Measurements from ENCODE around the gene ADARB1.

The ADARB1 gene

GRCh38 chr21:45040739-45041138, 33.6 kb upstream of the ADARB1 start:
- H3K27me3 ChIP-seq (replicated peaks; ENCODE audit: control insufficient read depth, insufficient read depth, low read length): no peaks in the 10 kb centered on the region
- peak overlapping the region; percentile 89 for H3K9ac ChIP-seq (ENCODE audit: low read length)
- peaks cover 22% of the 10 kb centered on the region for H3K9me3 ChIP-seq (ENCODE audit: control insufficient read depth, low read length)
- H3K4me3 ChIP-seq (ENCODE audit: low read length): peak overlapping the region; percentile 60
- peaks cover 32% of the 10 kb centered on the region for H3K4me1 ChIP-seq (ENCODE audit: control insufficient read depth, insufficient read depth, low read length)
- no peak for DNase-seq (ENCODE audit: low read depth)
- no peaks in the 10 kb centered on the region for H3K36me3 ChIP-seq (ENCODE audit: control insufficient read depth, insufficient read depth, low read length, severe bottlenecking)

- H3K4me3 ChIP-seq (ENCODE audit: low read length): peak overlapping the region; percentile 66
- H3K36me3 ChIP-seq (ENCODE audit: control insufficient read depth, insufficient read depth, low read length, severe bottlenecking): no peaks in the 10 kb centered on the region
- H3K27me3 ChIP-seq (replicated peaks; ENCODE audit: control insufficient read depth, insufficient read depth, low read length): peaks cover 3% of the 10 kb centered on the region
- peaks cover 32% of the 10 kb centered on the region for H3K4me1 ChIP-seq (ENCODE audit: control insufficient read depth, insufficient read depth, low read length)
- H3K9ac ChIP-seq (ENCODE audit: low read length): peak overlapping the region; percentile 89
- H3K9me3 ChIP-seq (ENCODE audit: control insufficient read depth, low read length): peaks cover 23% of the 10 kb centered on the region
- DNase-seq (ENCODE audit: low read depth): peak; percentile 98
Observed at GRCh38 chr21:45041351-45041805, 33.0 kb upstream of the ADARB1 start.

- no peak for DNase-seq (ENCODE audit: low read depth)
- H3K9me3 ChIP-seq (ENCODE audit: control insufficient read depth, low read length): peaks cover 22% of the 10 kb centered on the region
- H3K27me3 ChIP-seq (replicated peaks; ENCODE audit: control insufficient read depth, insufficient read depth, low read length): peaks cover 4% of the 10 kb centered on the region
- H3K9ac ChIP-seq (ENCODE audit: low read length): peak overlapping the region; percentile 80
- no peaks in the 10 kb centered on the region for H3K36me3 ChIP-seq (ENCODE audit: control insufficient read depth, insufficient read depth, low read length, severe bottlenecking)
- peaks cover 32% of the 10 kb centered on the region for H3K4me1 ChIP-seq (ENCODE audit: control insufficient read depth, insufficient read depth, low read length)
- H3K4me3 ChIP-seq (ENCODE audit: low read length): peak overlapping the region; percentile 66
Observed at GRCh38 chr21:45041984-45042663, 32.3 kb upstream of the ADARB1 start.

GRCh38 chr21:45042664-45043161, 31.7 kb upstream of the ADARB1 start:
- peaks cover 25% of the 10 kb centered on the region for H3K9me3 ChIP-seq (ENCODE audit: control insufficient read depth, low read length)
- no peaks in the 10 kb centered on the region for H3K36me3 ChIP-seq (ENCODE audit: control insufficient read depth, insufficient read depth, low read length, severe bottlenecking)
- no peak for DNase-seq (ENCODE audit: low read depth)
- no peak overlapping the region for H3K4me3 ChIP-seq (ENCODE audit: low read length)
- H3K27me3 ChIP-seq (replicated peaks; ENCODE audit: control insufficient read depth, insufficient read depth, low read length): peaks cover 4% of the 10 kb centered on the region
- peaks cover 32% of the 10 kb centered on the region for H3K4me1 ChIP-seq (ENCODE audit: control insufficient read depth, insufficient read depth, low read length)
- no peak overlapping the region for H3K9ac ChIP-seq (ENCODE audit: low read length)

- no peak overlapping the region for H3K9ac ChIP-seq (ENCODE audit: low read length)
- H3K36me3 ChIP-seq (ENCODE audit: control insufficient read depth, insufficient read depth, low read length, severe bottlenecking): no peaks in the 10 kb centered on the region
- H3K4me1 ChIP-seq (ENCODE audit: control insufficient read depth, insufficient read depth, low read length): peaks cover 32% of the 10 kb centered on the region
- peaks cover 25% of the 10 kb centered on the region for H3K9me3 ChIP-seq (ENCODE audit: control insufficient read depth, low read length)
- H3K27me3 ChIP-seq (replicated peaks; ENCODE audit: control insufficient read depth, insufficient read depth, low read length): peaks cover 4% of the 10 kb centered on the region
- H3K4me3 ChIP-seq (ENCODE audit: low read length): no peak overlapping the region
- DNase-seq (ENCODE audit: low read depth): no peak
Observed at GRCh38 chr21:45043541-45044020, 30.8 kb upstream of the ADARB1 start.

GRCh38 chr21:45045481-45045880, 28.9 kb upstream of the ADARB1 start:
- Histone ChIP-seq H3K27me3 (replicated peaks; ENCODE audit: control insufficient read depth, insufficient read depth, low read length) (peaks cover 7% of the 10 kb centered on the region), H3K9me3 (ENCODE audit: control insufficient read depth, low read length) (peaks cover 25% of the 10 kb centered on the region), H3K4me1 (ENCODE audit: control insufficient read depth, insufficient read depth, low read length) (peaks cover 18% of the 10 kb centered on the region), H3K4me3 (ENCODE audit: low read length) (no peak overlapping the region), H3K36me3 (ENCODE audit: control insufficient read depth, insufficient read depth, low read length, severe bottlenecking) (no peaks in the 10 kb centered on the region), H3K9ac (ENCODE audit: low read length) (no peak overlapping the region)
- no peak for DNase-seq (ENCODE audit: low read depth)

GRCh38 chr21:45047257-45047656, 27.1 kb upstream of the ADARB1 start:
- Histone ChIP-seq H3K9ac (ENCODE audit: low read length) (no peak overlapping the region), H3K36me3 (ENCODE audit: control insufficient read depth, insufficient read depth, low read length, severe bottlenecking) (no peaks in the 10 kb centered on the region), H3K27me3 (replicated peaks; ENCODE audit: control insufficient read depth, insufficient read depth, low read length) (peaks cover 15% of the 10 kb centered on the region), H3K9me3 (ENCODE audit: control insufficient read depth, low read length) (peaks cover 25% of the 10 kb centered on the region), H3K4me1 (ENCODE audit: control insufficient read depth, insufficient read depth, low read length) (peaks cover 6% of the 10 kb centered on the region), H3K4me3 (ENCODE audit: low read length) (no peak overlapping the region)
- no peak for DNase-seq (ENCODE audit: low read depth)

GRCh38 chr21:45048026-45048698, 26.2 kb upstream of the ADARB1 start:
- no peak for DNase-seq (ENCODE audit: low read depth)
- Histone ChIP-seq H3K4me1 (ENCODE audit: control insufficient read depth, insufficient read depth, low read length) (peaks cover 5% of the 10 kb centered on the region), H3K4me3 (ENCODE audit: low read length) (no peak overlapping the region), H3K27me3 (replicated peaks; ENCODE audit: control insufficient read depth, insufficient read depth, low read length) (peaks cover 20% of the 10 kb centered on the region), H3K9me3 (ENCODE audit: control insufficient read depth, low read length) (peaks cover 25% of the 10 kb centered on the region), H3K9ac (ENCODE audit: low read length) (no peak overlapping the region), H3K36me3 (ENCODE audit: control insufficient read depth, insufficient read depth, low read length, severe bottlenecking) (no peaks in the 10 kb centered on the region)

- Histone ChIP-seq H3K4me3 (ENCODE audit: low read length) (no peak overlapping the region), H3K9me3 (ENCODE audit: control insufficient read depth, low read length) (peaks cover 25% of the 10 kb centered on the region), H3K36me3 (ENCODE audit: control insufficient read depth, insufficient read depth, low read length, severe bottlenecking) (no peaks in the 10 kb centered on the region), H3K27me3 (replicated peaks; ENCODE audit: control insufficient read depth, insufficient read depth, low read length) (peaks cover 28% of the 10 kb centered on the region), H3K4me1 (ENCODE audit: control insufficient read depth, insufficient read depth, low read length) (peaks cover 5% of the 10 kb centered on the region), H3K9ac (ENCODE audit: low read length) (no peak overlapping the region)
- DNase-seq (ENCODE audit: low read depth): peak; percentile 72
Observed at GRCh38 chr21:45048968-45049367, 25.4 kb upstream of the ADARB1 start.

- no peaks in the 10 kb centered on the region for H3K36me3 ChIP-seq (ENCODE audit: control insufficient read depth, insufficient read depth, low read length, severe bottlenecking)
Observed at GRCh38 chr21:45049714-45050344, 24.6 kb upstream of the ADARB1 start.

GRCh38 chr21:45050345-45050796, 24.0 kb upstream of the ADARB1 start:
- no peak overlapping the region for H3K9ac ChIP-seq (ENCODE audit: low read length)

More at GRCh38 chr21:45049714-45050344, 24.6 kb upstream of the ADARB1 start:
- peaks cover 5% of the 10 kb centered on the region for H3K4me1 ChIP-seq (ENCODE audit: control insufficient read depth, insufficient read depth, low read length)
- H3K9me3 ChIP-seq (ENCODE audit: control insufficient read depth, low read length): peaks cover 25% of the 10 kb centered on the region
- no peak overlapping the region for H3K9ac ChIP-seq (ENCODE audit: low read length)
- no peak overlapping the region for H3K4me3 ChIP-seq (ENCODE audit: low read length)
- peaks cover 36% of the 10 kb centered on the region for H3K27me3 ChIP-seq (replicated peaks; ENCODE audit: control insufficient read depth, insufficient read depth, low read length)
- DNase-seq (ENCODE audit: low read depth): no peak

More at GRCh38 chr21:45050345-45050796, 24.0 kb upstream of the ADARB1 start:
- Histone ChIP-seq H3K27me3 (replicated peaks; ENCODE audit: control insufficient read depth, insufficient read depth, low read length) (peaks cover 41% of the 10 kb centered on the region), H3K4me1 (ENCODE audit: control insufficient read depth, insufficient read depth, low read length) (peaks cover 5% of the 10 kb centered on the region), H3K4me3 (ENCODE audit: low read length) (no peak overlapping the region), H3K9me3 (ENCODE audit: control insufficient read depth, low read length) (peaks cover 22% of the 10 kb centered on the region), H3K36me3 (ENCODE audit: control insufficient read depth, insufficient read depth, low read length, severe bottlenecking) (no peaks in the 10 kb centered on the region)
- DNase-seq (ENCODE audit: low read depth): no peak
